ENCODE results near the gene ADAM8.
"Not testable (repeated sequence)": the region's sequence is repeated elsewhere in the genome, so short reads cannot be mapped to it uniquely, and the experiment has no call there.

Gene ADAM8

GRCh38 chr10:133266056-133266795, 10.4 kb downstream of the ADAM8 start:
- no peak for FAIRE-seq

- not testable (repeated sequence) for FAIRE-seq
Measured at GRCh38 chr10:133265052-133265451, 11.6 kb downstream of the ADAM8 start.

GRCh38 chr10:133264461-133264860, 12.2 kb downstream of the ADAM8 start:
- FAIRE-seq = no peak

- FAIRE-seq = no peak
Measured at GRCh38 chr10:133263674-133264073, 13.0 kb downstream of the ADAM8 start.

GRCh38 chr10:133262696-133263095, 14.0 kb downstream of the ADAM8 start:
- no peak for FAIRE-seq

GRCh38 chr10:133261726-133262325, 14.8 kb downstream of the ADAM8 start:
- FAIRE-seq = no peak

- FAIRE-seq = no peak
Measured at GRCh38 chr10:133260895-133261725, 15.6 kb downstream of the ADAM8 start.

- no peak for FAIRE-seq
Measured at GRCh38 chr10:133259602-133259989, 17.1 kb downstream of the ADAM8 start.

- FAIRE-seq = no peak
Measured at GRCh38 chr10:133258818-133259601, 17.7 kb downstream of the ADAM8 start.

- FAIRE-seq = no peak
Measured at GRCh38 chr10:133258066-133258817, 18.4 kb downstream of the ADAM8 start.

- FAIRE-seq = no peak
Measured at GRCh38 chr10:133257489-133258065, 19.1 kb downstream of the ADAM8 start.

GRCh38 chr10:133255323-133255722, 21.3 kb downstream of the ADAM8 start:
- FAIRE-seq = no peak

GRCh38 chr10:133254421-133255120, 22.1 kb downstream of the ADAM8 start:
- FAIRE-seq = no peak

- no peak for FAIRE-seq
Measured at GRCh38 chr10:133253361-133253955, 23.2 kb downstream of the ADAM8 start.

- FAIRE-seq = no peak
Measured at GRCh38 chr10:133252223-133252552, 24.5 kb downstream of the ADAM8 start.

- FAIRE-seq = no peak
Measured at GRCh38 chr10:133251388-133252222, 25.1 kb downstream of the ADAM8 start.

- FAIRE-seq = no peak
Measured at GRCh38 chr10:133249975-133250754, 26.5 kb downstream of the ADAM8 start.

GRCh38 chr10:133249094-133249780, 27.4 kb downstream of the ADAM8 start:
- no peak for FAIRE-seq

All from endometrium (tissue), 2 donors.